Measurements from ENCODE around the gene ICAM4. TPM values are rescaled to one million over a fixed set of nuclear protein-coding genes. Genes with fewer than 3 reads are reported as not detected.

ICAM4 gene
- total and polyA plus RNA-seq, 2 experiments from 2014 or later: 21.8 to 24.0 TPM

DNA sequence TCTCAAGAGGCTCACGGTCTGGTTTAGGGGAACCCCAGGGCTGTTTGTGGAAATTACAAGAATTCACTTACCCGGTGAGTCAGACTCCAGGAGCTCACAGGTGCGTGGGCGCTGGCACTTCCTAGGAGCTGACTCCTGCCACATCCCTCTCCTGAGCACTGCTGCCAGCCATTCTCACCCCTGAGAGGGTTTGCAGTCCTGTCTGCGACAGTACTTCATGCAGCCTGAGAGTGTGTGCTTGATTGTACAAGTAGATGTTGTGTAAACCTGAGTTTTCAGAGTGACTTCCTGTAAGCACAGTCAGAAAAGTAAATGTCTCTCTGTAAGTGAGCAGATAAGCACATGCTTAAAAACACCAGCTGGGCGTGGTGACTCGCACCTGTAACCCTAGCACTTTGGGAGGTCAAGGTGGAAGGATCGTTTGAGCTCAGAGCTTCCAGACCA lies 26.6 kb upstream of the ICAM4 start:
- Histone ChIP-seq H3K9me3 (ENCODE audit: low read depth) (no peaks in the 10 kb centered on the region), H3K27ac (no peak overlapping the region), H3K27me3 (no peaks in the 10 kb centered on the region), H3K4me1 (ENCODE audit: low read depth) (no peaks in the 10 kb centered on the region), H3K36me3 (peaks cover 16% of the 10 kb centered on the region), H3K4me3 (no peak overlapping the region)
- no peak for DNase-seq (ENCODE audit: low read depth in 1 of 2, low spot score in 1 of 2)
- TF ChIP-seq, protein P1, sequence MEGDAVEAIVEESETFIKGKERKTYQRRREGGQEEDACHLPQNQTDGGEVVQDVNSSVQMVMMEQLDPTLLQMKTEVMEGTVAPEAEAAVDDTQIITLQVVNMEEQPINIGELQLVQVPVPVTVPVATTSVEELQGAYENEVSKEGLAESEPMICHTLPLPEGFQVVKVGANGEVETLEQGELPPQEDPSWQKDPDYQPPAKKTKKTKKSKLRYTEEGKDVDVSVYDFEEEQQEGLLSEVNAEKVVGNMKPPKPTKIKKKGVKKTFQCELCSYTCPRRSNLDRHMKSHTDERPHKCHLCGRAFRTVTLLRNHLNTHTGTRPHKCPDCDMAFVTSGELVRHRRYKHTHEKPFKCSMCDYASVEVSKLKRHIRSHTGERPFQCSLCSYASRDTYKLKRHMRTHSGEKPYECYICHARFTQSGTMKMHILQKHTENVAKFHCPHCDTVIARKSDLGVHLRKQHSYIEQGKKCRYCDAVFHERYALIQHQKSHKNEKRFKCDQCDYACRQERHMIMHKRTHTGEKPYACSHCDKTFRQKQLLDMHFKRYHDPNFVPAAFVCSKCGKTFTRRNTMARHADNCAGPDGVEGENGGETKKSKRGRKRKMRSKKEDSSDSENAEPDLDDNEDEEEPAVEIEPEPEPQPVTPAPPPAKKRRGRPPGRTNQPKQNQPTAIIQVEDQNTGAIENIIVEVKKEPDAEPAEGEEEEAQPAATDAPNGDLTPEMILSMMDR (IDR thresholded peaks at IDR 0.05; ENCODE audit: low read depth, low read length): no peak

DNA sequence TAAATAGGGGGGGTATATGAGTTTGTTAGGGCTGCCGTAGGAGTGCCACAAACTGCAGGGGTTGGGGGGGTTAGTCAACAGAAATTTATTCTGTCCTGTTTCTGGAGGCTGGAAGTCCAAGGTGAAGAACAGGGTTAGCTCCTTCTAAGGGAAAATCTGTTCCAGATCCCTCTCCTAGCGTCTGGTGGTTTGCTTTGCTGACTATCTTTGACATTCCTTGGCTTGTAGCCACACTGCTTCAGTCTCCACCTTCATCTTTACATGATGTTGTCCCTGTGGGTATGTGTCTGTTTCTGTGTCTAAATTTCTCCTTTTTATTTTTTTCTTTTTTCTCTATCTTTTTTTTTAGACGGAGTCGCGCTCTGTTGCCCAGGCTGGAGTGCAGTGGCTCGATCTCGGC lies 24.0 kb upstream of the ICAM4 start:
- H3K4me3 ChIP-seq: no peak overlapping the region
- TF ChIP-seq, protein P1 (IDR thresholded peaks at IDR 0.05; ENCODE audit: low read depth, low read length): no peak
- peak in 1 of 2 donors; percentile 65 for DNase-seq (ENCODE audit: low read depth in 1 of 2, low spot score in 1 of 2)
- no peaks in the 10 kb centered on the region for H3K9me3 ChIP-seq (ENCODE audit: low read depth)
- no peak overlapping the region for H3K27ac ChIP-seq
- no peaks in the 10 kb centered on the region for H3K27me3 ChIP-seq
- H3K36me3 ChIP-seq: peaks cover 6% of the 10 kb centered on the region
- H3K4me1 ChIP-seq (ENCODE audit: low read depth): no peaks in the 10 kb centered on the region

DNA sequence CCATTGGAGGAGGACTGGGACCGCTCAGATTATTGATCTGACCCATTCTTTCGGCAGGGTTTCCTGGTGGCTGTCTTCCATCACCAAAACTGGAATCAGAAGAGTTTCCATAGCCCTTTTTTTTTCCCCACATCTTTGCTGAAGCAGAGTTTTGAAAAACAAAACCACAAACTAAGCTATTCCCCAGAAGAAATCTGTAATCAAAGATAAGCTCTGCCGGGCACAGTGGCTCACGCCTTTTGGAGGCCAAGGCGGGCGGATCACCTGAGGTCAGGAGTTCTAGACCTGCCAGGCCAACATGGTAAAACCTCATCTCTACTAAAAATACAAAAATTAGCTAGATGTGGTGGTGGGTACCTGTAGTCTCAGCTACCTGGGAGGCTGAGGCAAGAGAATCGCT lies 20.0 kb upstream of the ICAM4 start:
- TF ChIP-seq, protein P1 (IDR thresholded peaks at IDR 0.05; ENCODE audit: low read depth, low read length): no peak
- DNase-seq (ENCODE audit: low read depth in 1 of 2, low spot score in 1 of 2): no peak
- Histone ChIP-seq H3K4me1 (ENCODE audit: low read depth) (no peaks in the 10 kb centered on the region), H3K27me3 (peaks cover 22% of the 10 kb centered on the region), H3K9me3 (ENCODE audit: low read depth) (no peaks in the 10 kb centered on the region), H3K36me3 (no peaks in the 10 kb centered on the region), H3K4me3 (no peak overlapping the region), H3K27ac (no peak overlapping the region)

DNA sequence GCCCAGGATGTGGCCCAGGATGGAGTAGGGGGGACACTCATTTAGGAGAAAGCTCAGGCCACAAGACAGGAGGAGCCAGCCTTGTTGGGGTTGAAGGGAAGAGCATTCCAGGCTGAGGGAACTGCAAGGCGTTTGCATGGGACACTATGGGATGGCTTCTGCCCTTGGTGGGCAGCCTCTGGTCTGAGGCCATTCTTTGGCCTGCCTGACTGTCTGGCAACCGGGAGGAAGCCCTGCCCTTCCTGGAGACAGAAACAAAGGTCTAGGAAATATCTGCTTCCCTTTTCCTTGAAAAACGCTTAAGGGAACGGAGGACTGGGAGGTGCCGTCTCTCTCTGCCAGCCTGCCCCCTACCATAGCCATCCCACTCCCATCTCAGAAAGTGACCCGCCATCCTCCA lies 18.7 kb upstream of the ICAM4 start:
- DNase-seq (ENCODE audit: low read depth in 1 of 2, low spot score in 1 of 2): no peak
- Histone ChIP-seq H3K27ac (no peak overlapping the region), H3K27me3 (peaks cover 33% of the 10 kb centered on the region)

DNA sequence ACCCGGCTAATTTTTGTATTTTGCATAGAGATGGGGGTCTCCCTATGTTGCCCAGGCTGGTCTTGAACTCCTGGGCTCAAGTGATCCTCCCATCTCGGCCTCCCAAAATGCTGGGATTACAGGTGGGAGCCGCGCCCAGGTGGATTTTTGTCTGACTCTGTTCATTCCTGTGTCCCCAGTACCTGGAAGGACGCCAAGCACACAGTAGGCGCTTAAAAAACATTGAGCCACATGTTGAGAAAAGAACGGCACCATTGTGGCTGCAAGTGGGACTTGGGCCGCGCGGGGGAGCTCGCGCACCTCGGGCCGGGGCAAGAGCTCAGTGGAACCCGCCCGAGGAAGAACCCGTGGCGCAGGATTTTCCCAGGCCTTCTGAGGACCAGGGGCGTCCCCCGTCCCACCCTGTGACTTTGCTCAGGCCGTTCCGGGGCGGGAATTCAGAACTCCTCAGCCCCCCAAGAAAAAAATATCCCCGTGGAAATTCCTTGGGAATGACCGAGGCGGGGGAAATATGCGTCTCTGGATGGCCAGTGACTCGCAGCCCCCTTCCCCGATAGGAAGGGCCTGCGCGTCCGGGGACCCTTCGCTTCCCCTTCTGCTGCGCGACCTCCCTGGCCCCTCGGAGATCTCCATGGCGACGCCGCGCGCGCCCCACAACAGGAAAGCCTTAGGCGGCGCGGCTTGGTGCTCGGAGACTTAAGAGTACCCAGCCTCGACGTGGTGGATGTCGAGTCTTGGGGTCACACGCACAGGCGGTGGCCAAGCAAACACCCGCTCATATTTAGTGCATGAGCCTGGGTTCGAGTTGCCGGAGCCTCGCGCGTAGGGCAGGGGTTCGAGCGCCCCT lies 17.2 kb upstream of the ICAM4 start:
- H3K36me3 ChIP-seq: no peaks in the 10 kb centered on the region
- no peaks in the 10 kb centered on the region for H3K4me1 ChIP-seq (ENCODE audit: low read depth)
- H3K9me3 ChIP-seq (ENCODE audit: low read depth): no peaks in the 10 kb centered on the region
- no peak overlapping the region for H3K27ac ChIP-seq
- TF ChIP-seq, protein P1 (IDR thresholded peaks at IDR 0.05; ENCODE audit: low read depth, low read length): peak; percentile 92
- DNase-seq (ENCODE audit: low read depth in 1 of 2, low spot score in 1 of 2): peak; percentile 86 to 88
- H3K27me3 ChIP-seq: peaks cover 33% of the 10 kb centered on the region
- H3K4me3 ChIP-seq: peak overlapping the region; percentile 25

More for the DNA sequence above, 18.7 kb upstream of the ICAM4 start:
- no peaks in the 10 kb centered on the region for H3K4me1 ChIP-seq (ENCODE audit: low read depth)
- no peak overlapping the region for H3K4me3 ChIP-seq
- TF ChIP-seq, protein P1 (IDR thresholded peaks at IDR 0.05; ENCODE audit: low read depth, low read length): no peak
- H3K9me3 ChIP-seq (ENCODE audit: low read depth): no peaks in the 10 kb centered on the region
- no peaks in the 10 kb centered on the region for H3K36me3 ChIP-seq

Data from cardiac muscle cell (in vitro differentiated cells and primary cell).